GM18508 (cell line): Measurements from ENCODE around the gene PRR35.

Experiments
- ATAC-seq: cut with Tn5 transposase; IDR thresholded peaks from one replicate; pipeline ENCODE4 v1.9.1; 2021; ENCODE audit warnings: moderate number of reproducible peaks; ENCODE audit not compliant: insufficient read depth, unreplicated experiment

The PRR35 gene

GRCh38 chr16:560204-560700, at the start of gene PRR35:
TSS of gene PRR35 (plus strand) at chr16:560394. CDS start at chr16:563295, 2,901 bp downstream.
- ATAC-seq: no peak

GRCh38 chr16:512802-513201, 47.4 kb upstream of the PRR35 start:
- no peak for ATAC-seq

- no peak for ATAC-seq
Measured at GRCh38 chr16:513950-514349, 46.2 kb upstream of the PRR35 start.

- ATAC-seq: no peak
Measured at GRCh38 chr16:515175-515938, 44.8 kb upstream of the PRR35 start.

- ATAC-seq: no peak
Measured at GRCh38 chr16:515939-516226, 44.3 kb upstream of the PRR35 start.

GRCh38 chr16:516301-516700, 43.9 kb upstream of the PRR35 start:
- ATAC-seq: no peak

- no peak for ATAC-seq
Measured at GRCh38 chr16:518858-519257, 41.3 kb upstream of the PRR35 start.

GRCh38 chr16:519425-519824, 40.8 kb upstream of the PRR35 start:
- ATAC-seq: no peak

GRCh38 chr16:519841-520687, 40.1 kb upstream of the PRR35 start:
- ATAC-seq: no peak

- ATAC-seq: no peak
Measured at GRCh38 chr16:520847-521246, 39.3 kb upstream of the PRR35 start.

- no peak for ATAC-seq
Measured at GRCh38 chr16:521381-522210, 38.6 kb upstream of the PRR35 start.

- ATAC-seq: no peak
Measured at GRCh38 chr16:522320-523096, 37.7 kb upstream of the PRR35 start.

GRCh38 chr16:523097-523741, 37.0 kb upstream of the PRR35 start:
- ATAC-seq: no peak

GRCh38 chr16:524274-525040, 35.7 kb upstream of the PRR35 start:
- ATAC-seq: no peak

GRCh38 chr16:525123-525519, 35.1 kb upstream of the PRR35 start:
- ATAC-seq: no peak

- ATAC-seq: no peak
Measured at GRCh38 chr16:525520-526180, 34.5 kb upstream of the PRR35 start.

GRCh38 chr16:526181-527014, 33.8 kb upstream of the PRR35 start:
- no peak for ATAC-seq
